ENCODE measurements around the gene ACIN1.
A peak's percentile ranks its signal among the peaks of the same experiment; 100 is the strongest.

Gene ACIN1

GRCh38 chr14:23119363-23120327 lies 24.7 kb upstream of the ACIN1 start:
- Histone ChIP-seq H2BK12ac (ENCODE audit: low read length) (no peak overlapping the region), H3K79me1 (ENCODE audit: low read depth, low read length) (no peaks in the 10 kb centered on the region), H2BK120ac (ENCODE audit: low read depth, low read length) (no peak overlapping the region), H3K18ac (ENCODE audit: low read length) (peak overlapping the region; percentile 71), H3K36me3 (replicated peaks in 1 of 2; ENCODE audit: control insufficient read depth in 2 of 2, insufficient read depth in 2 of 2, low read length in 2 of 2) (no peaks in the 10 kb centered on the region), H3K27ac (replicated peaks; ENCODE audit: low read length) (peak overlapping the region; percentile 10), H2BK15ac (ENCODE audit: low read length) (no peak overlapping the region), H3K4me3 (ENCODE audit: low read length in 2 of 2) (no peak overlapping the region), H3K9me3 (replicated peaks in 1 of 2; ENCODE audit: control insufficient read depth in 2 of 2, insufficient read depth in 1 of 2, low read depth in 1 of 2, low read length in 2 of 2) (no peaks in the 10 kb centered on the region), H3K27me3 (ENCODE audit: control insufficient read depth in 3 of 3, insufficient read depth in 3 of 3, low read depth in 1 of 3, low read length in 3 of 3) (no peaks in the 10 kb centered on the region), H3K23ac (ENCODE audit: low read depth, low read length, poor library complexity) (peak overlapping the region; percentile 47), H3K4me1 (ENCODE audit: control insufficient read depth in 2 of 2, insufficient read depth in 1 of 2, low read depth in 1 of 2, low read length in 2 of 2) (peaks cover 5 to 11% of the 10 kb centered on the region in 2 donors), H4K91ac (ENCODE audit: low read depth, low read length, poor library complexity) (no peak overlapping the region), H3K4me2 (ENCODE audit: insufficient read depth, low read length, poor library complexity, severe bottlenecking) (no peak overlapping the region), H2AFZ (ENCODE audit: low read length) (peak overlapping the region; percentile 73), H3K14ac (ENCODE audit: low read length) (no peak overlapping the region), H4K8ac (ENCODE audit: low read depth, low read length) (no peak overlapping the region), H2AK5ac (ENCODE audit: low read depth, low read length) (peak overlapping the region; percentile 24), H2BK5ac (ENCODE audit: low read length) (no peak overlapping the region), H3K9ac (ENCODE audit: low read depth, low read length, poor library complexity) (peak overlapping the region; percentile 70), H3K4ac (ENCODE audit: low read length) (no peak overlapping the region)
- no peak for DNase-seq (ENCODE audit: low spot score)
- WGBS, 2 donors (ENCODE audit: extremely low coverage in 2 of 2, insufficient read length in 2 of 2, insufficient replicate concordance in 1 of 2): no CpG with 5 or more reads among the region's 16 CpGs

DNA sequence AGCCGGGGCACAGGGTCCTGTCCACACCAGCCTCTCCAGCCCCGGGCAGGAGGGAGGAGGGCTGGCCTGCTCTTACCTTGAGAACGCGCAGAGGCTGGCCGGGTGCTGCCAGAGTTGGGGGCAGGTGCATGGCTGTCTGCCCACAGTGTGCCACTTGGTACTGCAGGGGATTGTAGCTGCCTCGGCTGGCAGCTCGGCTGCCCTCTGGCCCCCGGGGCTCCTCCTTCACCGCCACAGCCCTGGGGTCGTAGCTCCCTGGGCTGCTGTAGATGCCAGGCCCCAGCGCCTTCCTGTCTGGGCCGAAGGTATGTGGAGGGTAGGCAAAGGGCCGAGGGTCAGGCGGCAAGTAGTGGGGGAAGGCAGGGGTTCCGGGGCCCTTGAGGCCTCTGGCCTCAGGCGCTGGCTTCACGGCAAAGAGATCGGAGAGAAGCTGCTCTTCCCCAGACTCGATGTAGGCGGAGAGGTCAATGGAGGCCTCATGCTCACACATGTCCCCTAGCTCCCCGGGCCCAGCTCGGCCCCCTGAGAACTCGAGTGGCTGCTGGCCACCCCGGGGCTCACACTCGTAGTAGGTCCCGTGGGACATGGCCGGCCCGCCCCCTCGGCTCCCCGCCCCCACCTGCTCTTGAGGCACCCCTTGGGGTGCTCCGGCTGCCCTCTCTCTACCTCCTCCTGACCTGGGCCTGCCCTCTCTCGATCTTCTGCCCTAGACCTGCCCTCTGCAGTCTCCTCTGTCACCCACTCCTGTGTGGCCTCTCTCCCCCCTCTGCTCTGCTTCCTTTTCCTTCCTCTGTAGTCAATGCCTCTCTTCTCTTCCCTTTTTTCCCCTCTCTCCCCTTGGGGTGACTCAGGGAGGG lies 23.8 kb upstream of the ACIN1 start, which contains the start of gene CEBPE:
Gene CEBPE, minus strand, starts transcription at position 750 of the 857 bp plus-strand sequence. Its CDS starts 164 bp downstream, at position 586.
- Histone ChIP-seq H3K4ac (ENCODE audit: low read length) (no peak within 1 kb of the TSS), H3K27me3 (ENCODE audit: control insufficient read depth in 3 of 3, insufficient read depth in 3 of 3, low read depth in 1 of 3, low read length in 3 of 3) (no peaks in the 10 kb centered on the region), H2BK120ac (ENCODE audit: low read depth, low read length) (no peak within 1 kb of the TSS), H2AK5ac (ENCODE audit: low read depth, low read length) (peak within 1 kb of the TSS; percentile 24), H3K23ac (ENCODE audit: low read depth, low read length, poor library complexity) (peak within 1 kb of the TSS; percentile 47), H3K36me3 (replicated peaks in 1 of 2; ENCODE audit: control insufficient read depth in 2 of 2, insufficient read depth in 2 of 2, low read length in 2 of 2) (no peaks in the 10 kb centered on the region), H4K8ac (ENCODE audit: low read depth, low read length) (no peak within 1 kb of the TSS), H2BK15ac (ENCODE audit: low read length) (peak within 1 kb of the TSS; percentile 83), H4K91ac (ENCODE audit: low read depth, low read length, poor library complexity) (peak within 1 kb of the TSS; percentile 9), H2BK12ac (ENCODE audit: low read length) (no peak within 1 kb of the TSS), H3K4me1 (ENCODE audit: control insufficient read depth in 2 of 2, insufficient read depth in 1 of 2, low read depth in 1 of 2, low read length in 2 of 2) (peaks cover 8 to 13% of the 10 kb centered on the region in 2 donors), H2BK5ac (ENCODE audit: low read length) (no peak within 1 kb of the TSS), H2AFZ (ENCODE audit: low read length) (peak within 1 kb of the TSS; percentile 73), H3K18ac (ENCODE audit: low read length) (peak within 1 kb of the TSS; percentile 71), H3K14ac (ENCODE audit: low read length) (no peak within 1 kb of the TSS), H3K4me2 (ENCODE audit: insufficient read depth, low read length, poor library complexity, severe bottlenecking) (no peak within 1 kb of the TSS), H3K9ac (ENCODE audit: low read depth, low read length, poor library complexity) (peak within 1 kb of the TSS; percentile 70), H3K9me3 (replicated peaks in 1 of 2; ENCODE audit: control insufficient read depth in 2 of 2, insufficient read depth in 1 of 2, low read depth in 1 of 2, low read length in 2 of 2) (no peaks in the 10 kb centered on the region), H3K4me3 (ENCODE audit: low read length in 2 of 2) (no peak within 1 kb of the TSS), H3K27ac (replicated peaks; ENCODE audit: low read length) (peak within 1 kb of the TSS; percentile 10), H3K79me1 (ENCODE audit: low read depth, low read length) (no peaks in the 10 kb centered on the region)
- DNase-seq (ENCODE audit: low spot score): no peak
- WGBS, 2 donors (ENCODE audit: extremely low coverage in 2 of 2, insufficient read length in 2 of 2, insufficient replicate concordance in 1 of 2): no CpG with 5 or more reads among the region's 32 CpGs

DNA sequence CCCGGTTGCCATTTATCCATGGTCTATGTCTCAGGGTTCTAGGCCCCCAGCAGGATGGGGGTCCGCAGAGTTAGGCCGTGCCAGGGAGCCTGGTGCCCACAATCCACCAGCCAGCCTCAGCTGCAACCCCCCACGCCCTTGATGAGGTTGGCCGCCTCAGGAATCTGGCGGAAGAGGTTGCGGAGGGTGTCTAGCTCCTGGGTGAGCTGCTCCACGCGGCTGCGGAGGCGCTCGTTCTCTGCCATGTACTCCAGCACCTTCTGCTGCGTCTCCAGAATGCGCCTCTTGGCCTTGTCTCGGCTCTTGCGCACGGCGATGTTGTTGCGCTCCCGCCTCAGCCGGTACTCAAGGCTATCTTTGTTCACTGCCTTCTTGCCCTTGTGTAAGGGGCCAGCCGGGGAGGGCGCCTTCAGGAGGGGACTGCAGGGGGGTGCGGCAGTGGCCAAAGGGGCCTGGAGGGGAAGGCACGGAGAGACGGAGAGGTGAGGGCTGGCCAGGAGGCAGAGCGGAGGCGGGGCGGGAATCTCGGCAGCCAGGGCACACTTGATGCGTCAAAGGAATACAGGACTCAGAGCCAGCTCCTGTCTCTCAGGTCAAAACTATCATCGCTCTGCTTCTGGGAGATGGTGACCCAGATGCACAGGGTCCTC lies 22.6 kb upstream of the ACIN1 start:
- peak overlapping the region; percentile 68 for H4K8ac ChIP-seq (ENCODE audit: low read depth, low read length)
- no peaks in the 10 kb centered on the region for H3K36me3 ChIP-seq (replicated peaks in 1 of 2; ENCODE audit: control insufficient read depth in 2 of 2, insufficient read depth in 2 of 2, low read length in 2 of 2)
- peak overlapping the region; percentile 25 for H2BK5ac ChIP-seq (ENCODE audit: low read length)
- H4K91ac ChIP-seq (ENCODE audit: low read depth, low read length, poor library complexity): no peak overlapping the region
- DNase-seq (ENCODE audit: low spot score): no peak
- H3K4me1 ChIP-seq (ENCODE audit: control insufficient read depth in 2 of 2, insufficient read depth in 1 of 2, low read depth in 1 of 2, low read length in 2 of 2): peaks cover 14 to 18% of the 10 kb centered on the region in 2 donors
- peak overlapping the region; percentile 64 for H3K14ac ChIP-seq (ENCODE audit: low read length)
- no peak overlapping the region for H2AFZ ChIP-seq (ENCODE audit: low read length)
- no peaks in the 10 kb centered on the region for H3K79me1 ChIP-seq (ENCODE audit: low read depth, low read length)
- H3K4ac ChIP-seq (ENCODE audit: low read length): no peak overlapping the region
- no peaks in the 10 kb centered on the region for H3K9me3 ChIP-seq (replicated peaks in 1 of 2; ENCODE audit: control insufficient read depth in 2 of 2, insufficient read depth in 1 of 2, low read depth in 1 of 2, low read length in 2 of 2)
- no peak overlapping the region for H2BK12ac ChIP-seq (ENCODE audit: low read length)
- no peak overlapping the region for H3K9ac ChIP-seq (ENCODE audit: low read depth, low read length, poor library complexity)
- H3K27me3 ChIP-seq (ENCODE audit: control insufficient read depth in 3 of 3, insufficient read depth in 3 of 3, low read depth in 1 of 3, low read length in 3 of 3): no peaks in the 10 kb centered on the region
- H2AK5ac ChIP-seq (ENCODE audit: low read depth, low read length): peak overlapping the region; percentile 78
- H3K4me3 ChIP-seq (ENCODE audit: low read length in 2 of 2): no peak overlapping the region
- peak overlapping the region; percentile 11 for H3K18ac ChIP-seq (ENCODE audit: low read length)
- no CpG with 5 or more reads among the region's 32 CpGs for WGBS, 2 donors (ENCODE audit: extremely low coverage in 2 of 2, insufficient read length in 2 of 2, insufficient replicate concordance in 1 of 2)
- H3K4me2 ChIP-seq (ENCODE audit: insufficient read depth, low read length, poor library complexity, severe bottlenecking): no peak overlapping the region
- H3K23ac ChIP-seq (ENCODE audit: low read depth, low read length, poor library complexity): peak overlapping the region; percentile 58
- no peak overlapping the region for H3K27ac ChIP-seq (replicated peaks; ENCODE audit: low read length)
- H2BK15ac ChIP-seq (ENCODE audit: low read length): peak overlapping the region; percentile 18
- no peak overlapping the region for H2BK120ac ChIP-seq (ENCODE audit: low read depth, low read length)
